NCI-H2196 treated with DMSO at 0.1 percent for 48 hours (cell line): ENCODE measurements around the gene FST.

Source experiments
- DNase-seq: peaks from one replicate; lab custom pipeline; 2025; ENCODE audit not compliant: unreplicated experiment; lab: John Stamatoyannopoulos, UW

FST gene

GRCh38 chr5:53508125-53508524 lies 27.7 kb downstream of the FST start:
- DNase-seq = no peak

DNA sequence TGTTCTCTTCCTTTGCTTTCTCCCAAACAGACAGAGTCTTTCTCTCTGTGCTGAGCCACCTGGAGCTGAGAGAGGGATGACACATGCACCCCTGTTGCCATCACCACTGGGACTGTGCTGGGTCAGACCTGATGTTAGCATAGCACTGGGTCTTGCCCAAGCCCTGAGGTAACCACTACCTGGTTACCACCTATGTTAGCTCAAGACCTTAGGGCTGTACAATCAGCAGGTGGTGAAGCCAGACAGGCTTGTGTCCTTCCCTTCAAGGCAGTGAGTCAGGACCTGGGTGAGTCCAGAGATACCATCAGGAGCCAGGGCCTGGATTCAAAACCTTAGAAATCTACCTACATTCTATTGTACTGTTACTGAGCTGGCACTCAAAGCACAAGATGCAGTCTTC lies 32.1 kb downstream of the FST start:
- no peak for DNase-seq

- no peak for DNase-seq
Measured at GRCh38 chr5:53515988-53516387, 35.6 kb downstream of the FST start.

GRCh38 chr5:53520813-53521212 lies 40.4 kb downstream of the FST start:
- DNase-seq = no peak
